WTC11 (cell line): ENCODE measurements around the gene PGGHG.

Experiments
- CREM ChIP-seq: sonication (generic); formaldehyde crosslinking; IDR thresholded peaks from 2 replicates; pipeline ENCODE4 v1.8.1; 2022; ENCODE audit warnings: mild to moderate bottlenecking, missing genetic modification reagents, moderate library complexity
- IRF2 ChIP-seq: sonication (generic); formaldehyde crosslinking; IDR thresholded peaks from 2 replicates; pipeline ENCODE4 v1.8.0; 2022; ENCODE audit warnings: low read depth, missing genetic modification reagents, borderline replicate concordance
- NR1H2 ChIP-seq: sonication (generic); formaldehyde crosslinking; IDR thresholded peaks from 2 replicates; pipeline ENCODE4 v1.9.0; 2021; ENCODE audit warnings: mild to moderate bottlenecking, moderate library complexity, missing genetic modification reagents
- SMAD3 ChIP-seq: sonication (generic); formaldehyde crosslinking; IDR thresholded peaks from 2 replicates; pipeline ENCODE4 v1.8.0; 2022; ENCODE audit warnings: missing genetic modification reagents, mild to moderate bottlenecking, borderline replicate concordance
- TCF7 ChIP-seq: sonication (generic); formaldehyde crosslinking; IDR thresholded peaks from 2 replicates; pipeline ENCODE4 v1.8.0; 2022; ENCODE audit warnings: mild to moderate bottlenecking, low read depth, missing genetic modification reagents, moderate library complexity
- ZBTB21 ChIP-seq: sonication (generic); formaldehyde crosslinking; IDR thresholded peaks from 2 replicates; pipeline ENCODE4 v1.8.1; 2023; ENCODE audit warnings: mild to moderate bottlenecking, missing genetic modification reagents, borderline replicate concordance
- TF ChIP-seq, protein P1 (sequence below): fragments of 200-600 bp; IDR thresholded peaks from 2 replicates; pipeline ENCODE4 v1.8.0; 2022; ENCODE audit warnings: antibody characterized with exemption
- TF ChIP-seq, protein P2 (sequence below): fragments of 250-450 bp; sonication (Bioruptor Pico); IDR thresholded peaks from 2 replicates; pipeline ENCODE4 v1.9.0; 2021; ENCODE audit warnings: mild to moderate bottlenecking, borderline replicate concordance

DNA sequence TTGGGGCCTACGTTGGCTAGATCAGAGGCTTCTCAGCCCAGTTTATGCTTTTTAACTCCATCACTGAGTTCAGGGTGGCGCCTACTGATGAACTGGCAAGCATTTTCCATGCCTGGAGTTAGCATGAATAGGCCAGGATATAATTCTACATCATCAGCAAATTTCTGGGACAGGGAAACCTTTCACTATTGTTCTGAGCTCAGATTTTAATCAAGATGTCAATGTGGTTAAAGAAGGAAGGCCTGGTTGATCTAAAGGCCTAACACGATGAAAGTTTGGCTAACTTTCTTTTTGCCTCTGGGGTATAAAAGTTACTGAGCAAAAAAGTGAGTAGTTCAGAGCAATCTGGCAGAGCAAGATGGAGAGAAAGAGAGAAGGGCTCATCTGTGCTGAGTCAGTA, 53.4 kb downstream of the PGGHG start:
- TF ChIP-seq TCF7 (no peak), IRF2 (no peak), NR1H2 (CRISPR knock-in tag) (no peak), ZBTB21 (no peak), CREM (CRISPR knock-in tag) (no peak), SMAD3 (no peak)
- TF ChIP-seq, protein P1, sequence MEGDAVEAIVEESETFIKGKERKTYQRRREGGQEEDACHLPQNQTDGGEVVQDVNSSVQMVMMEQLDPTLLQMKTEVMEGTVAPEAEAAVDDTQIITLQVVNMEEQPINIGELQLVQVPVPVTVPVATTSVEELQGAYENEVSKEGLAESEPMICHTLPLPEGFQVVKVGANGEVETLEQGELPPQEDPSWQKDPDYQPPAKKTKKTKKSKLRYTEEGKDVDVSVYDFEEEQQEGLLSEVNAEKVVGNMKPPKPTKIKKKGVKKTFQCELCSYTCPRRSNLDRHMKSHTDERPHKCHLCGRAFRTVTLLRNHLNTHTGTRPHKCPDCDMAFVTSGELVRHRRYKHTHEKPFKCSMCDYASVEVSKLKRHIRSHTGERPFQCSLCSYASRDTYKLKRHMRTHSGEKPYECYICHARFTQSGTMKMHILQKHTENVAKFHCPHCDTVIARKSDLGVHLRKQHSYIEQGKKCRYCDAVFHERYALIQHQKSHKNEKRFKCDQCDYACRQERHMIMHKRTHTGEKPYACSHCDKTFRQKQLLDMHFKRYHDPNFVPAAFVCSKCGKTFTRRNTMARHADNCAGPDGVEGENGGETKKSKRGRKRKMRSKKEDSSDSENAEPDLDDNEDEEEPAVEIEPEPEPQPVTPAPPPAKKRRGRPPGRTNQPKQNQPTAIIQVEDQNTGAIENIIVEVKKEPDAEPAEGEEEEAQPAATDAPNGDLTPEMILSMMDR, result no peak
- TF ChIP-seq, protein P2, sequence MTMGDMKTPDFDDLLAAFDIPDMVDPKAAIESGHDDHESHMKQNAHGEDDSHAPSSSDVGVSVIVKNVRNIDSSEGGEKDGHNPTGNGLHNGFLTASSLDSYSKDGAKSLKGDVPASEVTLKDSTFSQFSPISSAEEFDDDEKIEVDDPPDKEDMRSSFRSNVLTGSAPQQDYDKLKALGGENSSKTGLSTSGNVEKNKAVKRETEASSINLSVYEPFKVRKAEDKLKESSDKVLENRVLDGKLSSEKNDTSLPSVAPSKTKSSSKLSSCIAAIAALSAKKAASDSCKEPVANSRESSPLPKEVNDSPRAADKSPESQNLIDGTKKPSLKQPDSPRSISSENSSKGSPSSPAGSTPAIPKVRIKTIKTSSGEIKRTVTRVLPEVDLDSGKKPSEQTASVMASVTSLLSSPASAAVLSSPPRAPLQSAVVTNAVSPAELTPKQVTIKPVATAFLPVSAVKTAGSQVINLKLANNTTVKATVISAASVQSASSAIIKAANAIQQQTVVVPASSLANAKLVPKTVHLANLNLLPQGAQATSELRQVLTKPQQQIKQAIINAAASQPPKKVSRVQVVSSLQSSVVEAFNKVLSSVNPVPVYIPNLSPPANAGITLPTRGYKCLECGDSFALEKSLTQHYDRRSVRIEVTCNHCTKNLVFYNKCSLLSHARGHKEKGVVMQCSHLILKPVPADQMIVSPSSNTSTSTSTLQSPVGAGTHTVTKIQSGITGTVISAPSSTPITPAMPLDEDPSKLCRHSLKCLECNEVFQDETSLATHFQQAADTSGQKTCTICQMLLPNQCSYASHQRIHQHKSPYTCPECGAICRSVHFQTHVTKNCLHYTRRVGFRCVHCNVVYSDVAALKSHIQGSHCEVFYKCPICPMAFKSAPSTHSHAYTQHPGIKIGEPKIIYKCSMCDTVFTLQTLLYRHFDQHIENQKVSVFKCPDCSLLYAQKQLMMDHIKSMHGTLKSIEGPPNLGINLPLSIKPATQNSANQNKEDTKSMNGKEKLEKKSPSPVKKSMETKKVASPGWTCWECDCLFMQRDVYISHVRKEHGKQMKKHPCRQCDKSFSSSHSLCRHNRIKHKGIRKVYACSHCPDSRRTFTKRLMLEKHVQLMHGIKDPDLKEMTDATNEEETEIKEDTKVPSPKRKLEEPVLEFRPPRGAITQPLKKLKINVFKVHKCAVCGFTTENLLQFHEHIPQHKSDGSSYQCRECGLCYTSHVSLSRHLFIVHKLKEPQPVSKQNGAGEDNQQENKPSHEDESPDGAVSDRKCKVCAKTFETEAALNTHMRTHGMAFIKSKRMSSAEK (CRISPR knock-in tag), result no peak
